H1 (cell line): ENCODE results near the gene CHD9. TPM values are rescaled to one million over a fixed set of nuclear protein-coding genes. Genes with fewer than 3 reads are reported as not detected.

Source experiments
- CTCF ChIA-PET: fragments of 300-600 bp; sonication (Branson Sonifier 250); formaldehyde crosslinking; loops from one replicate; lab custom pipeline; 2021; ENCODE audit not compliant: partially characterized antibody; lab: Charles Lee
- POLR2A ChIA-PET: fragments of 300-600 bp; sonication (Branson Sonifier 250); formaldehyde crosslinking; loops from one replicate; lab custom pipeline; 2021; ENCODE audit warnings: inconsistent platforms; ENCODE audit not compliant: partially characterized antibody; lab: Charles Lee
- DNase-seq, 2 experiments: peaks; one replicate each; pipeline versions ENCODE4 v3.0.0 to v3.0.0-alpha.2; 2010 to 2022; ENCODE audit warnings: low spot score in 2 of 2, low read depth in 1 of 2, mixed read lengths in 1 of 2
- FAIRE-seq: peaks from 2 replicates; lab custom pipeline; 2011; peaks lifted over from hg19 to GRCh38; lab: Jason Lieb, UNC
- H2AFZ ChIP-seq: 2 replicates; pipeline ENCODE4 v1.8.1; 2012; ENCODE audit warnings: low read length, inconsistent platforms
- H2AK5ac ChIP-seq: 2 replicates; pipeline ENCODE4 v1.6.1; 2013; ENCODE audit warnings: low read depth, low read length
- H2BK120ac ChIP-seq: replicated peaks from 2 replicates; pipeline ENCODE3; 2013; ENCODE audit warnings: low read depth, low read length, inconsistent platforms
- H2BK12ac ChIP-seq: 2 replicates; pipeline ENCODE4 v1.6.1; 2013; ENCODE audit warnings: low read depth, low read length
- H2BK15ac ChIP-seq: 2 replicates; pipeline ENCODE4 v1.6.1; 2013; ENCODE audit warnings: low read length
- H2BK20ac ChIP-seq: 2 replicates; pipeline ENCODE4 v1.6.1; 2013; ENCODE audit warnings: low read length
- H2BK5ac ChIP-seq: 2 replicates; pipeline ENCODE4 v1.6.1; 2013; ENCODE audit warnings: low read depth, low read length
- H3K14ac ChIP-seq: 2 replicates; pipeline ENCODE4 v1.6.1; 2013; ENCODE audit warnings: inconsistent platforms; ENCODE audit not compliant: insufficient read length
- H3K18ac ChIP-seq: 2 replicates; pipeline ENCODE4 v1.6.1; 2013; ENCODE audit warnings: low read length; ENCODE audit errors: extremely low read depth
- H3K23ac ChIP-seq: 2 replicates; pipeline ENCODE4 v1.6.1; 2013; ENCODE audit warnings: inconsistent platforms; ENCODE audit not compliant: insufficient read length
- H3K23me2 ChIP-seq: 2 replicates; pipeline ENCODE4 v1.6.1; 2013; ENCODE audit warnings: low read depth, low read length
- H3K27ac ChIP-seq: 2 replicates; pipeline ENCODE4 v1.6.1; 2011; ENCODE audit warnings: low read depth, low read length, inconsistent platforms
- H3K27me3 ChIP-seq, 4 experiments: replicated peaks in 1 of 4; 1 replicate in 1 of 4; 2 replicates in 3 of 4; pipeline versions ENCODE4 v1.6.1 to v1.8.1; 2011 to 2013; ENCODE audit warnings: low read length in 3 of 4, mild to moderate bottlenecking in 3 of 4, inconsistent platforms in 2 of 4, mixed read lengths in 2 of 4, moderate library complexity in 1 of 4; ENCODE audit not compliant: control insufficient read depth in 3 of 4, insufficient read depth in 3 of 4; ENCODE audit errors: extremely low read depth in 1 of 4
- H3K36me3 ChIP-seq, 4 experiments: 2 replicates each; pipeline versions ENCODE4 v1.6.1 to v1.8.1; 2011 to 2013; ENCODE audit warnings: mild to moderate bottlenecking in 4 of 4, low read length in 3 of 4, moderate library complexity in 2 of 4, control low read depth in 1 of 4, inconsistent platforms in 1 of 4; ENCODE audit not compliant: insufficient read depth in 4 of 4, control insufficient read depth in 2 of 4
- H3K4ac ChIP-seq: replicated peaks from 2 replicates; pipeline ENCODE3; 2013; ENCODE audit warnings: low read length, low read depth, mixed read lengths, inconsistent platforms; ENCODE audit not compliant: insufficient read length
- H3K4me1 ChIP-seq, 4 experiments: replicated peaks in 1 of 4; 1 replicate in 1 of 4; 2 replicates in 3 of 4; pipeline versions ENCODE4 v1.6.1 to v1.8.1; 2011 to 2013; ENCODE audit warnings: low read length in 3 of 4, inconsistent platforms in 2 of 4, mixed read lengths in 1 of 4; ENCODE audit not compliant: insufficient read depth in 4 of 4, control insufficient read depth in 3 of 4
- H3K4me2 ChIP-seq, 2 experiments: 2 replicates each; pipeline versions ENCODE4 v1.6.1 to v1.8.1; 2011 to 2013; ENCODE audit warnings: low read depth in 2 of 2, low read length in 2 of 2, control low read depth in 1 of 2, inconsistent platforms in 1 of 2, mild to moderate bottlenecking in 1 of 2; ENCODE audit not compliant: insufficient read depth in 1 of 2
- H3K4me3 ChIP-seq, 4 experiments: fragments of 200-600, 300-600 bp in 1 of 4; sonication (generic), shearing (Covaris generic), sonication (Bioruptor Twin) in 1 of 4; 2 replicates each; pipeline versions ENCODE4 v1.5.1 to v1.8.1; 2011 to 2016; ENCODE audit warnings: low read length in 4 of 4, low read depth in 3 of 4, control low read depth in 2 of 4, inconsistent platforms in 2 of 4, mild to moderate bottlenecking in 2 of 4, mixed read lengths in 1 of 4, moderate library complexity in 1 of 4; ENCODE audit not compliant: insufficient read depth in 2 of 4; ENCODE audit errors: extremely low read depth in 1 of 4
- H3K56ac ChIP-seq: replicated peaks from 2 replicates; pipeline ENCODE3; 2013; ENCODE audit warnings: low read depth, mild to moderate bottlenecking, mixed read lengths, low read length, inconsistent platforms; ENCODE audit not compliant: insufficient read length
- H3K79me1 ChIP-seq: 2 replicates; pipeline ENCODE4 v1.6.1; 2013; ENCODE audit warnings: low read depth, low read length, control low read depth
- H3K79me2 ChIP-seq, 2 experiments: 2 replicates each; pipeline versions ENCODE4 v1.6.1 to v1.8.1; 2012 to 2013; ENCODE audit warnings: low read length in 2 of 2, mild to moderate bottlenecking in 2 of 2, inconsistent platforms in 1 of 2; ENCODE audit not compliant: insufficient read depth in 2 of 2, control insufficient read depth in 1 of 2
- H3K9ac ChIP-seq, 4 experiments: replicated peaks in 1 of 4; 1 replicate in 1 of 4; 2 replicates in 3 of 4; pipeline versions ENCODE4 v1.6.1 to v1.8.1; 2011 to 2013; ENCODE audit warnings: low read depth in 3 of 4, low read length in 3 of 4, control low read depth in 2 of 4, mild to moderate bottlenecking in 2 of 4, moderate library complexity in 2 of 4, inconsistent platforms in 1 of 4; ENCODE audit errors: extremely low read depth in 1 of 4
- H3K9me3 ChIP-seq, 2 experiments: 2 replicates each; pipeline versions ENCODE4 v1.6.1 to v1.8.1; 2012 to 2013; ENCODE audit warnings: mild to moderate bottlenecking in 2 of 2, moderate library complexity in 2 of 2, control low read depth in 1 of 2, inconsistent platforms in 1 of 2, low read depth in 1 of 2, low read length in 1 of 2, mixed read lengths in 1 of 2; ENCODE audit not compliant: insufficient read depth in 2 of 2
- H4K20me1 ChIP-seq, 2 experiments: replicated peaks in 1 of 2; 2 replicates each; pipeline versions ENCODE3 to v1.8.1; 2011 to 2013; ENCODE audit warnings: inconsistent platforms in 2 of 2, low read length in 2 of 2, mild to moderate bottlenecking in 1 of 2; ENCODE audit not compliant: insufficient read depth in 2 of 2, control insufficient read depth in 1 of 2
- H4K5ac ChIP-seq: 2 replicates; pipeline ENCODE4 v1.6.1; 2013; ENCODE audit warnings: low read length, low read depth, mixed read lengths, inconsistent platforms; ENCODE audit not compliant: insufficient read length
- H4K8ac ChIP-seq: 2 replicates; pipeline ENCODE4 v1.8.0; 2013; ENCODE audit warnings: mild to moderate bottlenecking, moderate library complexity, low read length, inconsistent platforms; ENCODE audit not compliant: insufficient read depth; ENCODE audit errors: extremely low read depth
- H4K91ac ChIP-seq: replicated peaks from 2 replicates; pipeline ENCODE3; 2013; ENCODE audit warnings: low read length, mixed read lengths, inconsistent platforms; ENCODE audit not compliant: insufficient read length
- FOSL1 ChIP-seq: IDR thresholded peaks from 2 replicates; pipeline ENCODE4 v1.6.1; 2011; ENCODE audit warnings: mild to moderate bottlenecking, low read depth, low read length, moderate library complexity; ENCODE audit not compliant: insufficient read depth
- NRF1 ChIP-seq: IDR thresholded peaks from 2 replicates; pipeline ENCODE4 v1.6.1; 2011; ENCODE audit warnings: mild to moderate bottlenecking, low read depth, low read length, improper control_type of control experiment
- SAP30 ChIP-seq: fragments of 300-600 bp; sonication (generic); IDR thresholded peaks from 2 replicates; pipeline ENCODE4 v1.7.1; 2012; ENCODE audit warnings: low read length, moderate library complexity, mild to moderate bottlenecking, inconsistent platforms; ENCODE audit not compliant: insufficient read depth, insufficient replicate concordance
- SIX5 ChIP-seq: IDR thresholded peaks from 2 replicates; pipeline ENCODE4 v1.6.1; 2011; ENCODE audit warnings: mild to moderate bottlenecking, low read depth, low read length
- TAF7 ChIP-seq: optimal IDR thresholded peaks from 2 replicates; pipeline ENCODE3; 2011; ENCODE audit warnings: low read depth, mild to moderate bottlenecking, inconsistent platforms, low read length, moderate library complexity, borderline replicate concordance
- TCF12 ChIP-seq: IDR thresholded peaks from 2 replicates; pipeline ENCODE4 v1.6.1; 2011; ENCODE audit warnings: low read depth, mild to moderate bottlenecking, low read length
- WGBS, 2 experiments: shearing (Covaris generic) in 1 of 2; methylation state at CpG; one replicate each; pipeline versions ENCODE4 v1.1.6 to v1.1.7; 2013 to 2015; ENCODE audit warnings: low lambda C conversion rate in 2 of 2, mixed read lengths in 2 of 2, inconsistent platforms in 1 of 2, low coverage in 1 of 2, missing lambda C conversion rate in 1 of 2; ENCODE audit not compliant: insufficient replicate concordance in 2 of 2, insufficient coverage in 1 of 2, insufficient read length in 1 of 2; ENCODE audit errors: extremely low coverage in 1 of 2, missing lambda C conversion rate in 1 of 2; 5-methylcytosine and 5-hydroxymethylcytosine counted together
- polyA plus RNA-seq, 7 experiments: library from polyadenylated mRNA; depleted of rRNA in 3 of 7; stranded (reverse) in 5 of 7; unstranded in 2 of 7; fragments of >200 nt in 5 of 7; fragments of 200-250 nt in 2 of 7; gene quantifications; 1 replicate in 5 of 7; 2 replicates in 1 of 7; 4 replicates in 1 of 7; pipeline versions ENCODE4 v1.2.1 to v1.2.3, GENCODE V29; 2011 to 2013; ENCODE audit warnings: missing spikeins in 2 of 7, mixed read lengths in 2 of 7
- total RNA-seq: library from RNA; stranded (reverse); fragmentation: NEBNext Ultra II Directional; extraction: Animal tissue kit (Norgen Biotek cat#: 25700); gene quantifications from 2 replicates; pipeline ENCODE4 v1.2.1, GENCODE V29; 2021
- TF ChIP-seq, protein P1 (sequence below): IDR thresholded peaks from 2 replicates; pipeline ENCODE4 v1.6.1; 2011; ENCODE audit warnings: low read length, improper control_type of control experiment

CHD9 gene
- total and polyA plus RNA-seq, 2 of the 8 experiments (the other 6 are each of a cell fraction or from before 2014, with no cell fraction given): 9.9 to 32.4 TPM

GRCh38 chr16:53309457-53309856 is 254.7 kb downstream of the CHD9 start:
- no peaks in the 10 kb centered on the region for H3K4me1 ChIP-seq
- H3K23me2 ChIP-seq: no peaks in the 10 kb centered on the region
- H3K56ac ChIP-seq: no peak overlapping the region
- 95% methylated on average over 3 of the region's 3 CpGs; no CpG with 5 or more reads in 1 of the 2 experiments for WGBS, 2 experiments
- no peak for DNase-seq
- no peak overlapping the region for H2BK12ac ChIP-seq
- H3K79me2 ChIP-seq: no peaks in the 10 kb centered on the region
- H3K4me2 ChIP-seq: no peak overlapping the region
- H2AK5ac ChIP-seq: no peak overlapping the region
- no peak overlapping the region for H3K27ac ChIP-seq
- peaks cover 9 to 72% (median 48%) of the 10 kb centered on the region in 4 experiments for H3K36me3 ChIP-seq
- H2BK120ac ChIP-seq: no peak overlapping the region
- no peaks in the 10 kb centered on the region for H3K79me1 ChIP-seq
- no peak overlapping the region for H4K8ac ChIP-seq
- no peak overlapping the region for H3K9ac ChIP-seq
- no peak overlapping the region for H3K4ac ChIP-seq
- peaks cover 0 to 2% of the 10 kb centered on the region in 2 experiments for H4K20me1 ChIP-seq
- no peak overlapping the region for H2AFZ ChIP-seq
- no peak overlapping the region for H2BK15ac ChIP-seq
- FAIRE-seq: no peak
- TF ChIP-seq, protein P1, sequence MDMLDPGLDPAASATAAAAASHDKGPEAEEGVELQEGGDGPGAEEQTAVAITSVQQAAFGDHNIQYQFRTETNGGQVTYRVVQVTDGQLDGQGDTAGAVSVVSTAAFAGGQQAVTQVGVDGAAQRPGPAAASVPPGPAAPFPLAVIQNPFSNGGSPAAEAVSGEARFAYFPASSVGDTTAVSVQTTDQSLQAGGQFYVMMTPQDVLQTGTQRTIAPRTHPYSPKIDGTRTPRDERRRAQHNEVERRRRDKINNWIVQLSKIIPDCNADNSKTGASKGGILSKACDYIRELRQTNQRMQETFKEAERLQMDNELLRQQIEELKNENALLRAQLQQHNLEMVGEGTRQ: no peak
- TF ChIP-seq SAP30: no peak
- TF ChIP-seq FOSL1: no peak
- no peak for TF ChIP-seq TAF7
- TF ChIP-seq TCF12: no peak
- no peak for TF ChIP-seq SIX5
- TF ChIP-seq NRF1: no peak
- POLR2A ChIA-PET: interaction anchor here (0.6 to 1.2 kb wide), 3 partner anchors 11 to 55 kb away, joined by 3 read pairs; no protein-coding TSS in a partner anchor
- H3K4me3 ChIP-seq: no peak overlapping the region
- no peak overlapping the region for H3K18ac ChIP-seq
- CTCF ChIA-PET: interaction anchor here (0.6 to 0.7 kb wide), 2 partner anchors 301 to 1045 kb away, joined by 3 read pairs; no protein-coding TSS in a partner anchor
- H2BK20ac ChIP-seq: no peak overlapping the region
- no peak overlapping the region for H3K14ac ChIP-seq
- H3K27me3 ChIP-seq: no peaks in the 10 kb centered on the region
- no peak overlapping the region for H4K91ac ChIP-seq
- H3K23ac ChIP-seq: no peak overlapping the region
- no peak overlapping the region for H2BK5ac ChIP-seq
- H3K9me3 ChIP-seq: no peaks in the 10 kb centered on the region; a peak in 1 of 4 replicates
- H4K5ac ChIP-seq: no peak overlapping the region
